BLaER1 treated with 17β-estradiol and CSF1 and Interleukin-3, amounts not matched to agents 10 nM and 100 nM (cell line): ENCODE results near the gene FOXP2.
"Not testable (repeated sequence)": the region's sequence is repeated elsewhere in the genome, so short reads cannot be mapped to it uniquely, and the experiment has no call there.

Experiments
- H3K27ac ChIP-seq, 11 experiments: shearing (Covaris generic); formaldehyde crosslinking; 2 replicates each; pipeline ENCODE4 v1.8.1; 2022
- H3K27me3 ChIP-seq, 11 experiments: shearing (Covaris generic); formaldehyde crosslinking; 2 replicates each; pipeline ENCODE4 v1.8.1; 2022
- H3K36me3 ChIP-seq, 11 experiments: shearing (Covaris generic); formaldehyde crosslinking; 2 replicates each; pipeline ENCODE4 v1.8.1; 2022
- H3K4me1 ChIP-seq, 10 experiments: shearing (Covaris generic); formaldehyde crosslinking; 2 replicates each; pipeline ENCODE4 v1.8.1; 2022
- H3K4me2 ChIP-seq, 11 experiments: shearing (Covaris generic); formaldehyde crosslinking; 2 replicates each; pipeline ENCODE4 v1.8.1; 2022
- H3K4me3 ChIP-seq, 10 experiments: shearing (Covaris generic); formaldehyde crosslinking; 2 replicates each; pipeline ENCODE4 v1.8.1; 2022
- H3K9ac ChIP-seq, 11 experiments: shearing (Covaris generic); formaldehyde crosslinking; 2 replicates each; pipeline ENCODE4 v1.8.1; 2022
- H3K9me3 ChIP-seq, 11 experiments: shearing (Covaris generic); formaldehyde crosslinking; replicated peaks in 1 of 11; 2 replicates each; pipeline ENCODE4 v1.8.1; 2022
- H4K20me1 ChIP-seq, 11 experiments: shearing (Covaris generic); formaldehyde crosslinking; 2 replicates each; pipeline ENCODE4 v1.8.1; 2022
- Cebpa-rat ChIP-seq, 11 experiments: shearing (Covaris generic); IDR thresholded peaks; 2 replicates each; pipeline ENCODE4 v1.8.1; 2022

Gene FOXP2

GRCh38 chr7:114481999-114482398, 67.4 kb downstream of the FOXP2 start:
- Histone ChIP-seq H3K9ac (no peak overlapping the region), H4K20me1 (no peaks in the 10 kb centered on the region), H3K4me3 (no peak overlapping the region), H3K27me3 (no peaks in the 10 kb centered on the region), H3K27ac (no peak overlapping the region), H3K36me3 (no peaks in the 10 kb centered on the region), H3K4me1 (no peaks in the 10 kb centered on the region), H3K9me3 (peaks cover 5 to 13% (median 9%) of the 10 kb centered on the region in 11 experiments), H3K4me2 (no peak overlapping the region)
- TF ChIP-seq Cebpa-rat (IDR thresholded peaks at IDR 0.05), result no peak

DNA sequence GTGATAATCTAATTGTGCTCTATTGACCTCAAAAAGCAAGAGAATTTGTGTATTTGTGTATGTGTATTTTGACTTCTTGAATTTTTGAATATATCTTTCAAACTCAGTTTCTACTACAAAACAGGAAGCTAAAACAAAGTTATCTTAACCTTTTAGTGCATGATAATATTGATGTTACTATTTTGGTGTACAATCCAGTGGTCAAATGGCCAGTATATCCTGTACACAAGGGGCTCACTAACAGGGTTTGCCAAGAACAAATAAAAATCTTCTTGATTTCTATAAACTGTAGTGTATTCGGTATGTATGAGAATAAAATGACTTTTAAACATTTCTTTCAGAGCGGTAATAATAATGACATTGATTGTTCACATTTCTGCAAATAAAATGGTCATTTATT, 69.6 kb downstream of the FOXP2 start:
- Histone ChIP-seq H3K27ac (no peak overlapping the region), H3K9me3 (peaks cover 14 to 25% (median 21%) of the 10 kb centered on the region in 11 experiments), H3K9ac (no peak overlapping the region), H3K4me1 (no peaks in the 10 kb centered on the region), H3K4me2 (no peak overlapping the region), H3K27me3 (no peaks in the 10 kb centered on the region), H3K4me3 (no peak overlapping the region), H3K36me3 (no peaks in the 10 kb centered on the region), H4K20me1 (no peaks in the 10 kb centered on the region)
- TF ChIP-seq Cebpa-rat (IDR thresholded peaks at IDR 0.05), result no peak

- Histone ChIP-seq H3K27me3 (no peaks in the 10 kb centered on the region), H3K27ac (no peak overlapping the region), H3K36me3 (no peaks in the 10 kb centered on the region), H3K4me2 (no peak overlapping the region), H3K9me3 (peaks cover 14 to 25% (median 21%) of the 10 kb centered on the region in 11 experiments), H3K9ac (no peak overlapping the region), H3K4me3 (no peak overlapping the region), H3K4me1 (no peaks in the 10 kb centered on the region), H4K20me1 (no peaks in the 10 kb centered on the region)
- no peak for TF ChIP-seq Cebpa-rat (IDR thresholded peaks at IDR 0.05)
Measured at GRCh38 chr7:114487174-114487573, 72.6 kb downstream of the FOXP2 start.

DNA sequence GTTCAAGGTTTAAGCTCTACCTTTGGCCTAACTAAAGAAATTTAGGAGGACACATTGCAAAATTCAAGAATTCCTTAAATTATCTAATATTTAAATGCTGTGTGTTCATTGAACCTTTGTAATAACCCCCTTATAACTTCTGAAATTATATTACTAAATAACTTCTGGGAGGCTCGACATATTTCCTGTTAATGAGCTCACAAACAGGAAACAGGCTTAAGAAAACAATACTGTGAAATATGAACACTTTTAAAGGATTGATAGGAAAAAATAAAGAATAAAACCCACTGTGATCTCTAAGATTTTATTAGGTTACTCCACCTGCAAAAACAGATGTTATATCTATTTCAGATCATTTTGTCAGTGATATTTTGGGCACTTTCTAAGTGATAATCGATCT, 74.1 kb downstream of the FOXP2 start:
- Histone ChIP-seq H3K9me3 (peaks cover 14 to 25% (median 21%) of the 10 kb centered on the region in 11 experiments), H3K4me2 (no peak overlapping the region), H3K27ac (no peak overlapping the region), H4K20me1 (no peaks in the 10 kb centered on the region), H3K36me3 (no peaks in the 10 kb centered on the region), H3K4me1 (no peaks in the 10 kb centered on the region), H3K9ac (no peak overlapping the region), H3K4me3 (no peak overlapping the region), H3K27me3 (no peaks in the 10 kb centered on the region)
- TF ChIP-seq Cebpa-rat (IDR thresholded peaks at IDR 0.05), result no peak

DNA sequence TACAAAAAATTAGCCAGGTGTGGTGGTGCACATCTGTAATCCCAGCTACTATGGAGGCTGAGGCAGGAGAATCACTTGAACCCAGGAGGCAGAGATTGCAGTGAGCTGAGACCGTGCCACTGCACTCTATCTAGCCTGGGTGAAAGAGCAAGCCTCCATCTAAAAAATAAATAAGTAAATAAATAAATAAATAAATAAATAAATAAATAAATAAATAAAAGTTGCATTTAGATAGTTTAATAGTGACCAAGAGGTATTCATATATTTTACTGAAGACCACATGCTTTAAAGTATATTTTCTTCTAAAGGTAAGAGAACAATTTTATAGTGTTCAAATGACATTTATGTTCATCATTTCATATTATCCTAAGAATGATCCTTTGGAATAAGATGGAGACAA, 82.9 kb downstream of the FOXP2 start:
- H3K9ac ChIP-seq, H3K36me3 ChIP-seq, H3K9me3 ChIP-seq, H3K27me3 ChIP-seq, H3K4me1 ChIP-seq, H3K4me2 ChIP-seq, H4K20me1 ChIP-seq, H3K4me3 ChIP-seq, H3K27ac ChIP-seq: not testable (repeated sequence)

- H3K27me3 ChIP-seq, result no peaks in the 10 kb centered on the region
- no peaks in the 10 kb centered on the region for H3K9me3 ChIP-seq
- no peaks in the 10 kb centered on the region for H3K4me1 ChIP-seq
- no peak overlapping the region for H3K4me2 ChIP-seq
- no peak overlapping the region for H3K4me3 ChIP-seq
- no peak overlapping the region for H3K9ac ChIP-seq
- H4K20me1 ChIP-seq, result no peaks in the 10 kb centered on the region
- H3K36me3 ChIP-seq, result no peaks in the 10 kb centered on the region
- H3K27ac ChIP-seq, result no peak overlapping the region
- no peak for TF ChIP-seq Cebpa-rat (IDR thresholded peaks at IDR 0.05)
Measured at GRCh38 chr7:114502454-114503254, 88.0 kb downstream of the FOXP2 start.

DNA sequence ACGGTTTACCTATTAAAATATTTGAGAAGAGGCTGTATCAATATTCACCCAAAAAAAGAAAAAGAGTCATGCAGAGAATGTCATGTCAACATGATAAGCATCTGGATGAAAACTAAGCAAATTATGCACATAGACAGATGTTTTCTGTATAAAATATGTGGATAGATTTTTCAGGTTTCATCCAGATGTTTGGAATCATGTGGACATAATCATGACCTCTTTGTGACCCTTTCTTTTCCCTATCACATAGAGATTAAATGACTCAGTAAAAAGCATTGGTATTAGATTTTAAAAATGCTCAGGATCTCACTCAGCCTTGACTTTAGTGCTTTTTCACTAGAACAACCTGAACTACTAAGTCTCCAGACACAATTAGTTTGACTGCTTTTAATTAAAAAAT, 90.0 kb downstream of the FOXP2 start:
- TF ChIP-seq Cebpa-rat (IDR thresholded peaks at IDR 0.05), result no peak
- Histone ChIP-seq H4K20me1 (no peaks in the 10 kb centered on the region), H3K27ac (no peak overlapping the region), H3K36me3 (no peaks in the 10 kb centered on the region), H3K9me3 (no peaks in the 10 kb centered on the region), H3K4me2 (no peak overlapping the region), H3K4me3 (no peak overlapping the region), H3K27me3 (no peaks in the 10 kb centered on the region), H3K4me1 (no peaks in the 10 kb centered on the region), H3K9ac (no peak overlapping the region)

GRCh38 chr7:114507381-114507780, 92.8 kb downstream of the FOXP2 start:
- no peaks in the 10 kb centered on the region for H3K9me3 ChIP-seq
- H3K4me3 ChIP-seq, result no peak overlapping the region
- H3K4me2 ChIP-seq, result no peak overlapping the region
- no peak overlapping the region for H3K9ac ChIP-seq
- no peaks in the 10 kb centered on the region for H3K27me3 ChIP-seq
- no peaks in the 10 kb centered on the region for H4K20me1 ChIP-seq
- TF ChIP-seq Cebpa-rat (IDR thresholded peaks at IDR 0.05), result no peak
- H3K27ac ChIP-seq, result no peak overlapping the region
- H3K36me3 ChIP-seq, result no peaks in the 10 kb centered on the region
- no peaks in the 10 kb centered on the region for H3K4me1 ChIP-seq

DNA sequence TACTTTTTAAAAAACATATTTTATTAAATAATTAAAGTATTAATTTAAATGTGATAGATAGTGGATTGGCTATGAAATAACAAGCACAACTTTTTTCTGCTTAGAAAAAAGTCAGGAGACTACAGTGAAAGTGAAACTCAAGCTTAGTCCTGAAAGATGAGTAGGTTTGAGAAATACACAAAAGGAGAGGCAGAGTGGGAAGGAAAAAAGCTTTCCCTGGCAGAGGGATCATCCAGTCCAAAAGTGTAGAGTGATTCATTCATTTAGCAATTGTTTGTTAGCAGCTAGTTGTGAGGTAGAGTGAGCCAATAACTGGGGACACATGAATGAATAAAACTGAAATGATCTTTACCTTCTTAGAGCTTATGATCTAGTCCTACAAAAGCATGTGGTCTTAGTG, 93.5 kb downstream of the FOXP2 start:
- Histone ChIP-seq H3K4me2 (no peak overlapping the region), H3K27ac (no peak overlapping the region), H4K20me1 (no peaks in the 10 kb centered on the region), H3K4me1 (no peaks in the 10 kb centered on the region), H3K27me3 (no peaks in the 10 kb centered on the region), H3K9me3 (no peaks in the 10 kb centered on the region), H3K9ac (no peak overlapping the region), H3K36me3 (no peaks in the 10 kb centered on the region), H3K4me3 (no peak overlapping the region)
- TF ChIP-seq Cebpa-rat (IDR thresholded peaks at IDR 0.05), result no peak

GRCh38 chr7:114510824-114511223, 96.2 kb downstream of the FOXP2 start:
- not testable (repeated sequence) for H3K27ac ChIP-seq, H3K36me3 ChIP-seq, H3K4me3 ChIP-seq, H3K9ac ChIP-seq, H3K27me3 ChIP-seq, H3K4me1 ChIP-seq, H4K20me1 ChIP-seq, H3K9me3 ChIP-seq, H3K4me2 ChIP-seq
